GM23338 (cell line): Measurements from ENCODE around the gene PRIMPOL. TPM values are rescaled to one million over a fixed set of nuclear protein-coding genes. Genes with fewer than 3 reads are reported as not detected.
A peak's percentile ranks its signal among the peaks of the same experiment; 100 is the strongest.

Experiments used
- ATAC-seq: fragments of 200-7000 bp; cut with Tn5 transposase; 3 replicates; pipeline ENCODE4 v1.9.1; 2020
- DNase-seq: peaks from one replicate; pipeline ENCODE4 v3.0.0-alpha.2; 2015; ENCODE audit warnings: low spot score
- H2AFZ ChIP-seq: fragments of 200-600 bp; sonication (generic); 2 replicates; pipeline ENCODE4 v1.8.0; 2016; ENCODE audit warnings: antibody characterized with exemption, mild to moderate bottlenecking, moderate library complexity
- H3F3A ChIP-seq: fragments of 200-600 bp; sonication (generic); replicated peaks from 2 replicates; pipeline ENCODE4 v1.8.0; 2017; ENCODE audit warnings: antibody characterized with exemption, mixed run types, low read depth
- H3K27ac ChIP-seq: fragments of 200-600 bp; sonication (generic); 2 replicates; pipeline ENCODE4 v1.6.1; 2016; ENCODE audit warnings: low read depth
- H3K27me3 ChIP-seq: fragments of 200-600 bp; sonication (generic); 2 replicates; pipeline ENCODE4 v1.8.0; 2016; ENCODE audit warnings: mild to moderate bottlenecking, mixed run types, moderate library complexity; ENCODE audit not compliant: insufficient read depth
- H3K36me3 ChIP-seq: fragments of 200-600 bp; sonication (generic); 2 replicates; pipeline ENCODE4 v1.8.0; 2016; ENCODE audit warnings: mild to moderate bottlenecking; ENCODE audit not compliant: insufficient read depth
- H3K4me1 ChIP-seq: fragments of 200-600 bp; sonication (generic); 2 replicates; pipeline ENCODE4 v1.8.0; 2016; ENCODE audit warnings: mild to moderate bottlenecking, moderate library complexity; ENCODE audit not compliant: insufficient read depth
- H3K4me2 ChIP-seq: fragments of 200-600 bp; sonication (generic); 2 replicates; pipeline ENCODE4 v1.7.1; 2017; ENCODE audit warnings: mixed run types
- H3K4me3 ChIP-seq: fragments of 200-600 bp; sonication (generic); 2 replicates; pipeline ENCODE4 v1.6.1; 2016; ENCODE audit warnings: mixed run types
- H3K79me2 ChIP-seq: fragments of 200-600 bp; sonication (generic); replicated peaks from 2 replicates; pipeline ENCODE4 v1.8.0; 2017; ENCODE audit warnings: mild to moderate bottlenecking; ENCODE audit not compliant: insufficient read depth
- H3K9me2 ChIP-seq: fragments of 200-600 bp; sonication (generic); 2 replicates; pipeline ENCODE4 v1.8.0; 2017; ENCODE audit not compliant: insufficient read depth
- H4K20me1 ChIP-seq: fragments of 200-600 bp; sonication (generic); replicated peaks from 2 replicates; pipeline ENCODE4 v1.8.0; 2017; ENCODE audit warnings: mild to moderate bottlenecking; ENCODE audit not compliant: insufficient read depth
- H3K27ac Mint-ChIP-seq: 2 replicates; pipeline ENCODE4 v1.8.0; 2020; ENCODE audit warnings: inconsistent platforms, mild to moderate bottlenecking, moderate library complexity, mixed read lengths
- H3K27me3 Mint-ChIP-seq: 3 replicates; pipeline ENCODE4 v1.8.0; 2022; ENCODE audit warnings: low read depth, mild to moderate bottlenecking, moderate library complexity, mixed read lengths, inconsistent platforms; ENCODE audit not compliant: insufficient read depth, poor library complexity
- H3K36me3 Mint-ChIP-seq: 3 replicates; pipeline ENCODE4 v1.8.0; 2021; ENCODE audit warnings: low read depth, mild to moderate bottlenecking, inconsistent platforms, moderate library complexity, mixed read lengths
- H3K4me1 Mint-ChIP-seq: 3 replicates; pipeline ENCODE4 v1.8.0; 2020; ENCODE audit warnings: mild to moderate bottlenecking, inconsistent platforms, mixed read lengths
- H3K4me3 Mint-ChIP-seq: 3 replicates; pipeline ENCODE4 v1.8.0; 2021; ENCODE audit warnings: moderate library complexity, mild to moderate bottlenecking, inconsistent platforms, mixed read lengths
- H3K9me3 Mint-ChIP-seq: 3 replicates; pipeline ENCODE4 v1.8.0; 2020; ENCODE audit warnings: moderate library complexity, mild to moderate bottlenecking, inconsistent platforms, mixed read lengths
- CREB1 ChIP-seq: fragments of 250-450 bp; sonication (Bioruptor Pico); IDR thresholded peaks from 2 replicates; pipeline ENCODE4 v1.5.0; 2020; ENCODE audit warnings: low read depth, mild to moderate bottlenecking, moderate library complexity
- JUNB ChIP-seq: IDR thresholded peaks from one replicate; pipeline ENCODE4 v1.6.1; 2016; ENCODE audit warnings: antibody characterized with exemption; ENCODE audit not compliant: unreplicated experiment
- NANOG ChIP-seq: IDR thresholded peaks from 2 replicates; pipeline ENCODE4 v1.6.1; 2016; ENCODE audit warnings: antibody characterized with exemption, borderline replicate concordance
- STAT1 ChIP-seq: IDR thresholded peaks from one replicate; pipeline ENCODE4 v1.6.1; 2016; ENCODE audit warnings: antibody characterized with exemption; ENCODE audit not compliant: unreplicated experiment
- ZNF114 ChIP-seq: fragments of 250-450 bp; sonication (Bioruptor Pico); IDR thresholded peaks from 2 replicates; pipeline ENCODE4 v1.5.0; 2020; ENCODE audit warnings: mild to moderate bottlenecking, moderate library complexity
- polyA plus RNA-seq: library from polyadenylated mRNA; unstranded; fragments of >200 nt; fragmentation: Nextera tagmentation; extraction: Ambion mirVana; gene quantifications from 2 replicates; pipeline ENCODE4 v1.2.1, GENCODE V29; 2016
- total RNA-seq: library from RNA; depleted of rRNA; stranded (reverse); fragments of >200 nt; shearing (Covaris generic); gene quantifications from 2 replicates; pipeline ENCODE4 v1.2.3, GENCODE V29; 2014
- TF ChIP-seq, protein P1 (sequence below): fragments of 250-450 bp; sonication (Bioruptor Pico); IDR thresholded peaks from 2 replicates; pipeline ENCODE4 v1.5.0; 2020; ENCODE audit warnings: mild to moderate bottlenecking, moderate library complexity
- TF ChIP-seq, protein P2 (sequence below): IDR thresholded peaks from 2 replicates; pipeline ENCODE4 v1.6.1; 2016; ENCODE audit warnings: antibody characterized with exemption
- TF ChIP-seq, protein P3 (sequence below): IDR thresholded peaks from one replicate; pipeline ENCODE4 v1.6.1; 2018; ENCODE audit warnings: antibody characterized with exemption; ENCODE audit not compliant: unreplicated experiment
- TF ChIP-seq, protein P4 (sequence below), 2 experiments: fragments of 200-600 bp in 1 of 2; sonication (generic) in 1 of 2; conservative IDR thresholded peaks; 2 replicates each; pipeline versions ENCODE4 v1.5.1 to v1.6.1; 2016 to 2017; ENCODE audit warnings: antibody characterized with exemption in 2 of 2, low read depth in 2 of 2, mild to moderate bottlenecking in 2 of 2, moderate library complexity in 1 of 2

Gene PRIMPOL
- total and polyA plus RNA-seq, 2 experiments from 2014 or later, result 3.5 to 9.6 TPM

DNA sequence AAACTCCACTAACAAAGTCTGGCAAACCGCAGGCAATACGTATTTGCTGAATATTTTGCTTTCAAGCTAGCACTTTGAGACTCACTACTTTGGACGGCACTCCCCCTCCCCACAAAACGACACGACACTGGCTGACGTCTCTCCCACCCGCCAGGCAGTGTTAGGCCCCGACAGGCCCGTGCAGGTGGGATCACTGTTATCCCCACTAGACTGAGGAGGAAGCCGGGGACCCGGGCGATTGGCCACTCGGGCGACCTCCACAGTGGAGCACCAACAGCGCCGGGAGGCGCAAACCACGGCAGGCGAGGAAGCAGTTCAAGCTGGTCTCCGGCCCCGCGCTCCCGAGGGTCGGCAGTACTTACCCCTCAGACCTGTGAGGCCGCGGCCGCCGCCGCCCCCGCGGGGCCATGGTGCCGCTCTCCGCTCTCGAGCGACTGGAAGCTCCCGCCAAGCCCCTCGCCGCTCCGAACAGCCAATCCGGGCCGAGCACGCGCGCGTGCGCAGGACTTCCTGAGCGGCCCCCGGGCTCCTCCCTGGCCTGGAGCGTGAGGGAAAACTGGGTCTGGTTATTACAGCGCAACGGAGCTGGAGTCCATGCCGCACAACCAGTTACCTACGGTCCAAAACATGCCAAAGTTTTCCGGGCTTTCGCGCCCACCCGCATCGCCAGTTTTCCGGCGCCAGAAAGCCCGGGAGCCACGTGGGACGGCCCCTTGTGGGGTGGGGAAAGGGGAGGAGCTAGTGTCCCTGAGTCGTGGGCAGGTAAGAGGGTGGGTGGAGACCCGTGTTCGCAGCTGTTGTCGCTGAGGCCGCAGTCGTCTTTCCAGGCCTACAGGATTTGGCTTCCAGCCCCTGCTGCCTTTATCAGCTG, 84.4 kb downstream of the PRIMPOL start, which contains the start of gene CENPU (continued):
- TF ChIP-seq, protein P1, sequence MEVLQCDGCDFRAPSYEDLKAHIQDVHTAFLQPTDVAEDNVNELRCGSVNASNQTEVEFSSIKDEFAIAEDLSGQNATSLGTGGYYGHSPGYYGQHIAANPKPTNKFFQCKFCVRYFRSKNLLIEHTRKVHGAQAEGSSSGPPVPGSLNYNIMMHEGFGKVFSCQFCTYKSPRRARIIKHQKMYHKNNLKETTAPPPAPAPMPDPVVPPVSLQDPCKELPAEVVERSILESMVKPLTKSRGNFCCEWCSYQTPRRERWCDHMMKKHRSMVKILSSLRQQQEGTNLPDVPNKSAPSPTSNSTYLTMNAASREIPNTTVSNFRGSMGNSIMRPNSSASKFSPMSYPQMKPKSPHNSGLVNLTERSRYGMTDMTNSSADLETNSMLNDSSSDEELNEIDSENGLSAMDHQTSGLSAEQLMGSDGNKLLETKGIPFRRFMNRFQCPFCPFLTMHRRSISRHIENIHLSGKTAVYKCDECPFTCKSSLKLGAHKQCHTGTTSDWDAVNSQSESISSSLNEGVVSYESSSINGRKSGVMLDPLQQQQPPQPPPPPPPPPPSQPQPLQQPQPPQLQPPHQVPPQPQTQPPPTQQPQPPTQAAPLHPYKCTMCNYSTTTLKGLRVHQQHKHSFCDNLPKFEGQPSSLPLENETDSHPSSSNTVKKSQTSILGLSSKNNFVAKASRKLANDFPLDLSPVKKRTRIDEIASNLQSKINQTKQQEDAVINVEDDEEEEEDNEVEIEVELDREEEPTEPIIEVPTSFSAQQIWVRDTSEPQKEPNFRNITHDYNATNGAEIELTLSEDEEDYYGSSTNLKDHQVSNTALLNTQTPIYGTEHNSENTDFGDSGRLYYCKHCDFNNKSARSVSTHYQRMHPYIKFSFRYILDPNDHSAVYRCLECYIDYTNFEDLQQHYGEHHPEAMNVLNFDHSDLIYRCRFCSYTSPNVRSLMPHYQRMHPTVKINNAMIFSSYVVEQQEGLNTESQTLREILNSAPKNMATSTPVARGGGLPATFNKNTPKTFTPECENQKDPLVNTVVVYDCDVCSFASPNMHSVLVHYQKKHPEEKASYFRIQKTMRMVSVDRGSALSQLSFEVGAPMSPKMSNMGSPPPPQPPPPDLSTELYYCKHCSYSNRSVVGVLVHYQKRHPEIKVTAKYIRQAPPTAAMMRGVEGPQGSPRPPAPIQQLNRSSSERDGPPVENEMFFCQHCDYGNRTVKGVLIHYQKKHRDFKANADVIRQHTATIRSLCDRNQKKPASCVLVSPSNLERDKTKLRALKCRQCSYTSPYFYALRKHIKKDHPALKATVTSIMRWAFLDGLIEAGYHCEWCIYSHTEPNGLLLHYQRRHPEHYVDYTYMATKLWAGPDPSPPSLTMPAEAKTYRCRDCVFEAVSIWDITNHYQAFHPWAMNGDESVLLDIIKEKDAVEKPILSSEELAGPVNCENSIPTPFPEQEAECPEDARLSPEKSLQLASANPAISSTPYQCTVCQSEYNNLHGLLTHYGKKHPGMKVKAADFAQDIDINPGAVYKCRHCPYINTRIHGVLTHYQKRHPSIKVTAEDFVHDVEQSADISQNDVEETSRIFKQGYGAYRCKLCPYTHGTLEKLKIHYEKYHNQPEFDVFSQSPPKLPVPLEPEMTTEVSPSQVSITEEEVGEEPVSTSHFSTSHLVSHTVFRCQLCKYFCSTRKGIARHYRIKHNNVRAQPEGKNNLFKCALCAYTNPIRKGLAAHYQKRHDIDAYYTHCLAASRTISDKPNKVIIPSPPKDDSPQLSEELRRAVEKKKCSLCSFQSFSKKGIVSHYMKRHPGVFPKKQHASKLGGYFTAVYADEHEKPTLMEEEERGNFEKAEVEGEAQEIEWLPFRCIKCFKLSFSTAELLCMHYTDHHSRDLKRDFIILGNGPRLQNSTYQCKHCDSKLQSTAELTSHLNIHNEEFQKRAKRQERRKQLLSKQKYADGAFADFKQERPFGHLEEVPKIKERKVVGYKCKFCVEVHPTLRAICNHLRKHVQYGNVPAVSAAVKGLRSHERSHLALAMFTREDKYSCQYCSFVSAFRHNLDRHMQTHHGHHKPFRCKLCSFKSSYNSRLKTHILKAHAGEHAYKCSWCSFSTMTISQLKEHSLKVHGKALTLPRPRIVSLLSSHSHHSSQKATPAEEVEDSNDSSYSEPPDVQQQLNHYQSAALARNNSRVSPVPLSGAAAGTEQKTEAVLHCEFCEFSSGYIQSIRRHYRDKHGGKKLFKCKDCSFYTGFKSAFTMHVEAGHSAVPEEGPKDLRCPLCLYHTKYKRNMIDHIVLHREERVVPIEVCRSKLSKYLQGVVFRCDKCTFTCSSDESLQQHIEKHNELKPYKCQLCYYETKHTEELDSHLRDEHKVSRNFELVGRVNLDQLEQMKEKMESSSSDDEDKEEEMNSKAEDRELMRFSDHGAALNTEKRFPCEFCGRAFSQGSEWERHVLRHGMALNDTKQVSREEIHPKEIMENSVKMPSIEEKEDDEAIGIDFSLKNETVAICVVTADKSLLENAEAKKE (CRISPR knock-in tag), result no peak
- TF ChIP-seq JUNB (no peak), CREB1 (CRISPR knock-in tag) (peak; percentile 84), NANOG (no peak; the same call in 1 of the 2 replicates)
- TF ChIP-seq, protein P2, sequence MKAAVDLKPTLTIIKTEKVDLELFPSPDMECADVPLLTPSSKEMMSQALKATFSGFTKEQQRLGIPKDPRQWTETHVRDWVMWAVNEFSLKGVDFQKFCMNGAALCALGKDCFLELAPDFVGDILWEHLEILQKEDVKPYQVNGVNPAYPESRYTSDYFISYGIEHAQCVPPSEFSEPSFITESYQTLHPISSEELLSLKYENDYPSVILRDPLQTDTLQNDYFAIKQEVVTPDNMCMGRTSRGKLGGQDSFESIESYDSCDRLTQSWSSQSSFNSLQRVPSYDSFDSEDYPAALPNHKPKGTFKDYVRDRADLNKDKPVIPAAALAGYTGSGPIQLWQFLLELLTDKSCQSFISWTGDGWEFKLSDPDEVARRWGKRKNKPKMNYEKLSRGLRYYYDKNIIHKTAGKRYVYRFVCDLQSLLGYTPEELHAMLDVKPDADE, result peak; percentile 50

DNA sequence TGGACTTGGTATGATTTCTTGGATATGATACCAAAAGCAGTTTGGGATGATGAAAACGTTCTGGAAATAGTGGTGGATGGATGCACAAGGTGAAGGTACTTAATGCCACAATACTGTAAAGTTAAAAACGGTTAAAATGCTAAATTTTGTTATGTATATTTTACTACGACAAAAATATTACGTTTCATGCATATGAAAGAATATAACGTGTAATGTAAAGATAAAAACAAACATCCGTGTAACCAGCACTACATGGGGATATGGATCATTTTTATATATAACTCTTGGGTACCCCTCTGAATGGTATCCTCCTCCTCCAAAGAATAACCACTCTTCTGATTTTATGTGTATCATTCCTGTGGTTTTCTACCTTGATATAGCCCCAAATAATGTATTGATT, 85.2 kb downstream of the PRIMPOL start:
- Histone ChIP-seq H3K9me2 (no peaks in the 10 kb centered on the region), H3F3A (no peaks in the 10 kb centered on the region), H3K27me3 (no peaks in the 10 kb centered on the region), H3K4me1 (peaks cover 20% of the 10 kb centered on the region), H2AFZ (peak overlapping the region; percentile 35), H4K20me1 (peaks cover 20% of the 10 kb centered on the region), H3K36me3 (peaks cover 5% of the 10 kb centered on the region; the same call in 1 of the 2 replicates), H3K4me2 (peak overlapping the region; percentile 77), H3K79me2 (peaks cover 41% of the 10 kb centered on the region), H3K4me3 (peak overlapping the region; percentile 56), H3K27ac (0 out of 2 replicates have a peak overlapping the region, but pooled peaks have one; percentile 42)
- no peak for DNase-seq
- Mint-ChIP-seq H3K27ac (no peak overlapping the region), H3K9me3 (peaks cover 12% of the 10 kb centered on the region), H3K27me3 (peaks cover 5% of the 10 kb centered on the region), H3K36me3 (peaks cover 30% of the 10 kb centered on the region), H3K4me3 (peak overlapping the region; percentile 94), H3K4me1 (peaks cover 42% of the 10 kb centered on the region)
- ATAC-seq, result no peak
- TF ChIP-seq, protein P3, sequence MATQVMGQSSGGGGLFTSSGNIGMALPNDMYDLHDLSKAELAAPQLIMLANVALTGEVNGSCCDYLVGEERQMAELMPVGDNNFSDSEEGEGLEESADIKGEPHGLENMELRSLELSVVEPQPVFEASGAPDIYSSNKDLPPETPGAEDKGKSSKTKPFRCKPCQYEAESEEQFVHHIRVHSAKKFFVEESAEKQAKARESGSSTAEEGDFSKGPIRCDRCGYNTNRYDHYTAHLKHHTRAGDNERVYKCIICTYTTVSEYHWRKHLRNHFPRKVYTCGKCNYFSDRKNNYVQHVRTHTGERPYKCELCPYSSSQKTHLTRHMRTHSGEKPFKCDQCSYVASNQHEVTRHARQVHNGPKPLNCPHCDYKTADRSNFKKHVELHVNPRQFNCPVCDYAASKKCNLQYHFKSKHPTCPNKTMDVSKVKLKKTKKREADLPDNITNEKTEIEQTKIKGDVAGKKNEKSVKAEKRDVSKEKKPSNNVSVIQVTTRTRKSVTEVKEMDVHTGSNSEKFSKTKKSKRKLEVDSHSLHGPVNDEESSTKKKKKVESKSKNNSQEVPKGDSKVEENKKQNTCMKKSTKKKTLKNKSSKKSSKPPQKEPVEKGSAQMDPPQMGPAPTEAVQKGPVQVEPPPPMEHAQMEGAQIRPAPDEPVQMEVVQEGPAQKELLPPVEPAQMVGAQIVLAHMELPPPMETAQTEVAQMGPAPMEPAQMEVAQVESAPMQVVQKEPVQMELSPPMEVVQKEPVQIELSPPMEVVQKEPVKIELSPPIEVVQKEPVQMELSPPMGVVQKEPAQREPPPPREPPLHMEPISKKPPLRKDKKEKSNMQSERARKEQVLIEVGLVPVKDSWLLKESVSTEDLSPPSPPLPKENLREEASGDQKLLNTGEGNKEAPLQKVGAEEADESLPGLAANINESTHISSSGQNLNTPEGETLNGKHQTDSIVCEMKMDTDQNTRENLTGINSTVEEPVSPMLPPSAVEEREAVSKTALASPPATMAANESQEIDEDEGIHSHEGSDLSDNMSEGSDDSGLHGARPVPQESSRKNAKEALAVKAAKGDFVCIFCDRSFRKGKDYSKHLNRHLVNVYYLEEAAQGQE, result no peak
- TF ChIP-seq CREB1 (CRISPR knock-in tag) (no peak), ZNF114 (CRISPR knock-in tag) (no peak), STAT1 (no peak), NANOG (no peak)
- TF ChIP-seq, protein P2, result no peak
- TF ChIP-seq, protein P4, sequence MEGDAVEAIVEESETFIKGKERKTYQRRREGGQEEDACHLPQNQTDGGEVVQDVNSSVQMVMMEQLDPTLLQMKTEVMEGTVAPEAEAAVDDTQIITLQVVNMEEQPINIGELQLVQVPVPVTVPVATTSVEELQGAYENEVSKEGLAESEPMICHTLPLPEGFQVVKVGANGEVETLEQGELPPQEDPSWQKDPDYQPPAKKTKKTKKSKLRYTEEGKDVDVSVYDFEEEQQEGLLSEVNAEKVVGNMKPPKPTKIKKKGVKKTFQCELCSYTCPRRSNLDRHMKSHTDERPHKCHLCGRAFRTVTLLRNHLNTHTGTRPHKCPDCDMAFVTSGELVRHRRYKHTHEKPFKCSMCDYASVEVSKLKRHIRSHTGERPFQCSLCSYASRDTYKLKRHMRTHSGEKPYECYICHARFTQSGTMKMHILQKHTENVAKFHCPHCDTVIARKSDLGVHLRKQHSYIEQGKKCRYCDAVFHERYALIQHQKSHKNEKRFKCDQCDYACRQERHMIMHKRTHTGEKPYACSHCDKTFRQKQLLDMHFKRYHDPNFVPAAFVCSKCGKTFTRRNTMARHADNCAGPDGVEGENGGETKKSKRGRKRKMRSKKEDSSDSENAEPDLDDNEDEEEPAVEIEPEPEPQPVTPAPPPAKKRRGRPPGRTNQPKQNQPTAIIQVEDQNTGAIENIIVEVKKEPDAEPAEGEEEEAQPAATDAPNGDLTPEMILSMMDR (conservative IDR thresholded peaks at IDR 0.05; ENCODE audit: low read depth in 2 of 2), result no peak
